HepG2 (cell line): ENCODE data around the gene MMUT. TPM values are rescaled to one million over a fixed set of nuclear protein-coding genes. Genes with fewer than 3 reads are reported as not detected.
A peak's percentile ranks its signal among the peaks of the same experiment; 100 is the strongest.

ENCODE experiments used
- ATAD3A ChIP-seq: sonication (generic); formaldehyde crosslinking; IDR thresholded peaks from 2 replicates; pipeline ENCODE4 v1.4.0; 2020; ENCODE audit warnings: missing genetic modification reagents
- ATF7-NPFF ChIP-seq: sonication (generic); formaldehyde crosslinking; IDR thresholded peaks from 2 replicates; pipeline ENCODE4 v1.8.1; 2023; ENCODE audit warnings: mild to moderate bottlenecking, low read depth, missing genetic modification reagents, moderate library complexity
- DMAP1 ChIP-seq: IDR thresholded peaks from 2 replicates; pipeline ENCODE4 v1.6.1; 2016
- EP300 ChIP-seq, 3 experiments: sonication (generic) in 1 of 3; formaldehyde crosslinking in 1 of 3; IDR thresholded peaks; 2 replicates each; pipeline versions ENCODE4 v1.5.1 to v1.6.1; 2011 to 2020; ENCODE audit warnings: low read depth in 2 of 3, low read length in 2 of 3, borderline replicate concordance in 1 of 3, improper control_type of control experiment in 1 of 3, mild to moderate bottlenecking in 1 of 3, missing genetic modification reagents in 1 of 3, moderate library complexity in 1 of 3
- FLYWCH1 ChIP-seq: sonication (generic); formaldehyde crosslinking; IDR thresholded peaks from 2 replicates; pipeline ENCODE4 v1.8.1; 2023; ENCODE audit warnings: mild to moderate bottlenecking, missing genetic modification reagents
- HOXD1 ChIP-seq: sonication (generic); formaldehyde crosslinking; IDR thresholded peaks from 2 replicates; pipeline ENCODE4 v1.5.0; 2020; ENCODE audit warnings: missing genetic modification reagents
- MXD4 ChIP-seq: IDR thresholded peaks from 2 replicates; pipeline ENCODE4 v1.6.1; 2016; ENCODE audit warnings: mild to moderate bottlenecking, missing biosample characterization, missing genetic modification reagents
- NR3C1 ChIP-seq: sonication (generic); formaldehyde crosslinking; IDR thresholded peaks from 2 replicates; pipeline ENCODE4 v1.4.0; 2020; ENCODE audit warnings: missing genetic modification reagents
- POLR2AphosphoS2 ChIP-seq: IDR thresholded peaks from 2 replicates; pipeline ENCODE4 v1.6.1; 2011; ENCODE audit warnings: low read depth, low read length, improper control_type of control experiment
- REL ChIP-seq: sonication (generic); formaldehyde crosslinking; conservative IDR thresholded peaks from 2 replicates; pipeline ENCODE4 v1.8.0; 2022; ENCODE audit warnings: mild to moderate bottlenecking, missing genetic modification reagents, moderate library complexity
- ZBTB46 ChIP-seq: sonication (generic); formaldehyde crosslinking; IDR thresholded peaks from 2 replicates; pipeline ENCODE4 v1.4.0; 2020; ENCODE audit warnings: mild to moderate bottlenecking, missing genetic modification reagents, borderline replicate concordance
- ZFP82 ChIP-seq: sonication (generic); formaldehyde crosslinking; IDR thresholded peaks from 2 replicates; pipeline ENCODE4 v1.5.1; 2020; ENCODE audit warnings: mild to moderate bottlenecking, missing genetic modification reagents, borderline replicate concordance
- ZFX ChIP-seq: sonication (generic); formaldehyde crosslinking; IDR thresholded peaks from 2 replicates; pipeline ENCODE4 v1.4.0; 2020; ENCODE audit warnings: mild to moderate bottlenecking, low read depth, missing genetic modification reagents, moderate library complexity
- ZMYM2 ChIP-seq: sonication (generic); formaldehyde crosslinking; IDR thresholded peaks from 2 replicates; pipeline ENCODE4 v1.8.0; 2022; ENCODE audit warnings: mild to moderate bottlenecking, missing genetic modification reagents
- ZNF225 ChIP-seq: sonication (generic); formaldehyde crosslinking; IDR thresholded peaks from 2 replicates; pipeline ENCODE4 v1.4.0; 2020; ENCODE audit warnings: mild to moderate bottlenecking, missing genetic modification reagents
- ZNF256 ChIP-seq: sonication (generic); formaldehyde crosslinking; conservative IDR thresholded peaks from 2 replicates; pipeline ENCODE4 v1.4.0; 2020; ENCODE audit warnings: missing genetic modification reagents
- ZNF33A ChIP-seq: sonication (generic); formaldehyde crosslinking; IDR thresholded peaks from 2 replicates; pipeline ENCODE4 v1.5.1; 2020; ENCODE audit warnings: missing genetic modification reagents, mild to moderate bottlenecking, moderate library complexity, borderline replicate concordance
- ZNF501 ChIP-seq: sonication (generic); formaldehyde crosslinking; IDR thresholded peaks from 2 replicates; pipeline ENCODE4 v1.5.1; 2020; ENCODE audit warnings: mild to moderate bottlenecking, moderate library complexity, missing genetic modification reagents
- ZNF550 ChIP-seq: sonication (generic); formaldehyde crosslinking; IDR thresholded peaks from 2 replicates; pipeline ENCODE4 v1.4.0; 2020; ENCODE audit warnings: mild to moderate bottlenecking, missing genetic modification reagents, borderline replicate concordance
- ZNF569 ChIP-seq: sonication (generic); formaldehyde crosslinking; IDR thresholded peaks from 2 replicates; pipeline ENCODE4 v1.5.0; 2020; ENCODE audit warnings: mild to moderate bottlenecking, missing genetic modification reagents, moderate library complexity, borderline replicate concordance
- ZNF570 ChIP-seq: sonication (generic); formaldehyde crosslinking; IDR thresholded peaks from 2 replicates; pipeline ENCODE4 v1.4.0; 2020; ENCODE audit warnings: mild to moderate bottlenecking, missing genetic modification reagents, borderline replicate concordance
- ZNF646 ChIP-seq: sonication (generic); formaldehyde crosslinking; IDR thresholded peaks from 2 replicates; pipeline ENCODE4 v1.9.0; 2021; ENCODE audit warnings: mild to moderate bottlenecking, missing genetic modification reagents
- ZNF660 ChIP-seq: sonication (generic); formaldehyde crosslinking; IDR thresholded peaks from 2 replicates; pipeline ENCODE4 v1.5.1; 2020; ENCODE audit warnings: mild to moderate bottlenecking, low read depth, missing genetic modification reagents, borderline replicate concordance
- polyA plus RNA-seq, 8 experiments: library from polyadenylated mRNA; depleted of rRNA in 3 of 8; stranded (reverse) in 7 of 8; unstranded in 1 of 8; fragments of >200 nt; fragmentation: Illumina TruSeq in 4 of 8; extraction: Trizol in 4 of 8; gene quantifications; 2 replicates each; pipeline versions ENCODE4 v1.2.1 to v1.2.3, GENCODE V29; 2011 to 2016; ENCODE audit warnings: low read depth in 4 of 8, missing spikeins in 1 of 8, mixed read lengths in 1 of 8; ENCODE audit not compliant: insufficient read depth in 1 of 8
- total RNA-seq, 5 experiments: library from RNA; depleted of rRNA; stranded (reverse); fragments of >200 nt; fragmentation: Illumina TruSeq; extraction: Trizol; gene quantifications; 2 replicates each; pipeline ENCODE4 v1.2.3, GENCODE V29; 2016; ENCODE audit warnings: low read depth in 1 of 5

Gene MMUT
- total and polyA plus RNA-seq, 2 of the 13 experiments (the other 11 are each of a cell fraction or from before 2014, with no cell fraction given), result 16.1 to 20.5 TPM

GRCh38 chr6:49506569-49507111, 43.6 kb upstream of the MMUT start (continued):
- TF ChIP-seq NR3C1 (CRISPR knock-in tag) (no peak), ZNF33A (no peak), ATF7-NPFF (no peak), ATAD3A (CRISPR knock-in tag) (no peak), FLYWCH1 (no peak), ZFX (CRISPR knock-in tag) (peak; percentile 17; the same call in 1 of the 2 replicates), POLR2AphosphoS2 (no peak), ZNF646 (no peak), ZBTB46 (CRISPR knock-in tag) (no peak), ZNF256 (no peak), ZNF501 (CRISPR knock-in tag) (0 out of 2 replicates have a peak, but pooled peaks have one; percentile 46), REL (CRISPR knock-in tag) (no peak), EP300 (IDR thresholded peaks at IDR 0.05; ENCODE audit: low read depth in 2 of 2, low read length in 2 of 2) (peak; percentile 9 to 71; a peak in 2 of 4 replicates), EP300 (CRISPR knock-in tag; IDR thresholded peaks at IDR 0.05; ENCODE audit: borderline replicate concordance) (no peak), ZNF569 (CRISPR knock-in tag) (no peak), ZNF550 (CRISPR knock-in tag) (no peak), ZNF570 (CRISPR knock-in tag) (no peak), MXD4 (CRISPR knock-in tag) (no peak), ZFP82 (CRISPR knock-in tag) (no peak), DMAP1 (CRISPR knock-in tag) (no peak), HOXD1 (CRISPR knock-in tag) (no peak), ZMYM2 (CRISPR knock-in tag) (no peak), ZNF225 (CRISPR knock-in tag) (no peak), ZNF660 (CRISPR knock-in tag) (no peak)
